Activated T-cell treated with anti-CD3 and anti-CD28 coated beads, Interleukin-2, amount 50 U/mL, for 48 hours (primary cell): ENCODE measurements around the gene NKX1-1.
"Not testable (repeated sequence)": the region's sequence is repeated elsewhere in the genome, so short reads cannot be mapped to it uniquely, and the experiment has no call there.

Experiments used
- DNase-seq, 2 experiments: peaks; one replicate each; pipeline ENCODE4 v3.0.0-alpha.2; 2020

Gene NKX1-1

GRCh38 chr4:1403591-1404572 is 2.4 kb downstream of the NKX1-1 start:
- peak; percentile 32 to 47 for DNase-seq

GRCh38 chr4:1403177-1403583 is 3.1 kb downstream of the NKX1-1 start:
- peak; percentile 27 to 32 for DNase-seq

GRCh38 chr4:1402516-1403091 is 3.6 kb downstream of the NKX1-1 start:
- DNase-seq = peak; percentile 30 to 31

GRCh38 chr4:1402021-1402515 is 4.2 kb downstream of the NKX1-1 start:
- peak; percentile 17 to 21 for DNase-seq

GRCh38 chr4:1401409-1402020 is 4.7 kb downstream of the NKX1-1 start:
- DNase-seq = peak; percentile 15 to 17

GRCh38 chr4:1400831-1401408 is 5.3 kb downstream of the NKX1-1 start:
- DNase-seq = peak; percentile 15 to 16

GRCh38 chr4:1400191-1400805 is 5.9 kb downstream of the NKX1-1 start:
- peak; percentile 10 to 11 for DNase-seq

GRCh38 chr4:1399508-1400190 is 6.6 kb downstream of the NKX1-1 start:
- DNase-seq = peak in 1 of 2 experiments; percentile 11

- peak in 1 of 2 experiments; percentile 15 for DNase-seq
Observed at GRCh38 chr4:1398681-1399507, 7.3 kb downstream of the NKX1-1 start.

- no peak for DNase-seq
Observed at GRCh38 chr4:1396806-1397455, 9.3 kb downstream of the NKX1-1 start.

GRCh38 chr4:1395941-1396805 is 10.1 kb downstream of the NKX1-1 start:
- DNase-seq = no peak

- DNase-seq = not testable (repeated sequence)
Observed at GRCh38 chr4:1395389-1395820, 10.8 kb downstream of the NKX1-1 start.

GRCh38 chr4:1394554-1395388 is 11.5 kb downstream of the NKX1-1 start:
- DNase-seq = not testable (repeated sequence)

GRCh38 chr4:1393866-1394265 is 12.4 kb downstream of the NKX1-1 start:
- no peak for DNase-seq

- not testable (repeated sequence) for DNase-seq
Observed at GRCh38 chr4:1393363-1393762, 12.9 kb downstream of the NKX1-1 start.

GRCh38 chr4:1385373-1386340 is 20.6 kb downstream of the NKX1-1 start:
- no peak for DNase-seq
